Glomerular visceral epithelial cell (primary cell): ENCODE data around the gene SULT1A2.
"Not testable (repeated sequence)": the region's sequence is repeated elsewhere in the genome, so short reads cannot be mapped to it uniquely, and the experiment has no call there.

Experiments used
- DNase-seq: peaks from one replicate; pipeline ENCODE4 v3.0.0-alpha.2; 2016; ENCODE audit errors: extremely low spot score

Gene SULT1A2

DNA sequence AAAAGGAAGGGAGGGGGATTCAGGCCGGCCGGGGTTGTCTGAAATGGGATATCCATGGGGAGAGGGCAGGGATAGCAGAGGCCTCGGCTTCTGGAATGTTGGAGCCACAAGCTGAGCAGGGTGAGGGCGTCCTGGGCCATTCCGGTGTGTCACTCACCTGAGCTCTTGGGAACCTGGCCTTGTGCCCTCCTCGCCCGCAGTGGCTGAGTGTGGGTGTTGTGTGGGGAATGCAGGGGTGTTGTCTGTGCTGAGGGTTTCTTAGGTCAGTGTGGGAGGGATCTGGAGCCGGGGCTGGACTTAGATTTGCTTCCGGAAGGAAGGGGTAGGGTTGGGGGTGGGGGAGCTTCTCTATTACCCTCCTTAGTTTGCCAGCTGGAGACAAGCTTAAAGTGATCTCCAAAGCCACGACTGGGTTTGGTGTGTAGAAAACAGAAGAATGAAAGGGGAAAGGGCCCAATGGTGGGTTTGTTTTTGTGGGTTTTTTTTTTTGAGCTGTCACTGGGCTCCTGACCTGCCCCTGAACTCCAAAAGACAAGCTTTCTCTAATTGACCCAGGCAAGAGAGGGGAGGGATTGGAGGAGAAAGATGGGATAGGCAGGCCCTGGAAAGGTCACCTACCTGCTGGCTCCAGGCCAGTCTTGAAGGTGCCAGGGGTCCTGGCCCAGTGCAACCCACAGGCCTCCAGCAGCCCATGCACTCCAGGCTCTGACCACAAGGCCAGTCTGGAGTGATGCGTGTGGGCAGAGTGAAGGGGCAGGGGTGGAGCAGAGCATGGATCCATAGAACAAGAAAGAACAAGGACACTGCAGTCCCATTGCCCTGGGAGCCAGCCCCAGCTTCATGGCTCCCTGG lies at the start of gene SULT1A2:
TSS of gene SULT1A2 (minus strand) at position 211 of the 852 bp plus-strand sequence. CDS start 1,120 bp downstream, outside the sequence.
- DNase-seq = peak; percentile 32

DNA sequence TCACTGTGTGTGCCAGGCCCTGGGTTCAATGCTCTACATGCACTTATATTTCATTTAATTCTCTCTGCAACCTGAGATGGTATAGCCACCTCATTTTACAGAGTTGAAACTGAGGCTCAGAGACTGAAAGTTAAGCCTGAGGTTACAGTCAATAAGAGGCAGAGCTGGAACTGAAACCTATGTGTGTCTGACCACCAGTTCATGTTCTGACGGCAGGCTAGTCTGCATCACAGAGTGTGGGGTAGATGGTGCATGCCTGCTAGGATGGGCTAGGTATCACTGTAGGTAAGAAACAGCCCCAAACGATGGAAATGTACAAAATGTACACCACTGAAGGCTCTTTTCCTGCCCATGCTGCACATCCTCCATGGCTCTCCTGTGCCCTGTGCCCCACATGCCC lies 43.1 kb upstream of the SULT1A2 start:
- not testable (repeated sequence) for DNase-seq

DNA sequence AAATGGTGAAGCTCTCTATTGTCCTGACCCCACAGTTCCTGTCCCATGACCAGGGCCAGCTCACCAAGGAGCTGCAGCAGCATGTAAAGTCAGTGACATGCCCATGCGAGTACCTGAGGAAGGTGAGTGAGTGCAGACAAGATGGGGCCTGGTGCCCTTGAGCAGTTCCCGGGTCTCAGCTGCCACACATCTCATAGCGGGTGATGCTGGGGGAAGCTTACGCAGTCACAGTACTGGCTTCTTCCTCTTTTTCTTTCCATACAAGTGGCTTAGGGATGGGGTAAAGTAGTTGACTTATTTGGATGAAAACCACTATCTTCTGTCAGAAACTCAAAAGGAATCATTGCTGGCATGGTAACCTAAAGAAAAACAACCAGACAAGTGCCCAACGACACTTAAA lies 41.5 kb upstream of the SULT1A2 start:
- not testable (repeated sequence) for DNase-seq

DNA sequence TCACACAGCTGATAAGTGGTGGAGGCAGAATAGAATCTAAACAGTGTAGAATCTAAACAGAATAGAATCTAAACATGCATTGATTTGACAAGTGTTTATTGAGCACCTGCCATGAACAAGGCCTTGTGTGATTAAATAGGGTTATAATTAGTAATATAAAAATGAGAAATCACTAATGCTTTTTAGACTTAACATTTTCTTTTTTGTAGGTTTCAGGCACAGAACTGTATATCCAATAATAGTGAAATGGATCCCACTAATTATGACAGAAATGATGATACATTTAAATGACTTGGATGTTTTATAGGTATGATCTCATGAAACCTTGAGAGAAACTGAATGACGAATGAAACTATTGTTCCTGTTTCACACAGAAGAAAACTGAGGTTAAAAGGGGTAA lies 40.9 kb upstream of the SULT1A2 start, which contains the start of gene NPIPB8:
TSS of gene NPIPB8 (plus strand) at position 301 of the 400 bp plus-strand sequence. CDS start 296 bp downstream, outside the sequence.
- DNase-seq = not testable (repeated sequence)

DNA sequence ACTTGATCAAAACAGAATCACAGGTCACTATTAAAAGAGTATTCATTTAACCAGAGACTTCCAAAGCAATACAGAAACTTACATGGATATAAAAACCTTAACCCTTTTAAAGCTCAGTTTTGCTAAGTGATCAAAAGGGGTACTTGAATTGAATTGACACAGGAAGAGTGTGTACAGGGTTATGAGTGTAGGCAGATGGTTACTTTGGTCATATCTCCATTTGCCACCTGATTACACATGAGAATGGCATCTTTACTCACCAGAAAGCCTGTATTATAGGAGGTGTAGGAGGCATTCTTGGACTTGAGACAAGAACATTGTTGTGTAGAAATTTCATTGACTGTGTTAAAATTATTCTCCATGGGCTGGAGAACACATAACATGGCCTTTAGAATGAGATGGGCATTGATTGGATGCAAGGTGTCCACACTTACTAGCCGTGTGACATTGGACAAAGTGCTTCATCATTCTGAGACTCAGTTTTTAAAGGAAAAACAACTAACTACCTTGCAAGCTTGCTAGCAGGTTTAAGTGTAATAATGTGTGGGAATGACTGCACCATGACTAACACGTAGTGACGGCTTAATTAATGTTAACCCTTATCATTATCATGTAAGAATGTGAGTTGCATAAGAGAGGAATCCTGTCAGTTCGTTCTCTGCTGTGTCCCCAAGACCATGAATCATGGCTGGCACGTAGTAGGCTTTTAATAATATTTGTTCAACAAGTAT lies 39.4 kb upstream of the SULT1A2 start:
- DNase-seq = peak; percentile 41

DNA sequence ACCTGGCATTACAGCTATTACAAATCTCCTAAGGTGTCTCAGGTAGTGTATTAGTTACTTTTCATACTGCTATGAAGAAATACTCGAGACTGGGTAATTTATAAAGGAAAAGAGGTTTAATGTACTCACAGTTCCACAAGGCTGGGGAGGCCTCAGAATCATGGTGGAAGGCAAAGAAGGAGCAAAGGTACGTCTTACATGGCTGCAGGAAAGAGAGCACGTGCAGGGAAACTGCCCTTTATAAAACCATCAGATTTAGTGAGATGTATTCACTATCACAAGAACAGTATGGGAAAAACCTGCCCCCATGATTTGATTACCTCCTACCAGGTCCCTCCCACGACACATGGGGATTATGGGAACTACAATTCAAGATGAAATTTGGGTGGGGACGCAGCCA lies 34.1 kb upstream of the SULT1A2 start:
- not testable (repeated sequence) for DNase-seq

DNA sequence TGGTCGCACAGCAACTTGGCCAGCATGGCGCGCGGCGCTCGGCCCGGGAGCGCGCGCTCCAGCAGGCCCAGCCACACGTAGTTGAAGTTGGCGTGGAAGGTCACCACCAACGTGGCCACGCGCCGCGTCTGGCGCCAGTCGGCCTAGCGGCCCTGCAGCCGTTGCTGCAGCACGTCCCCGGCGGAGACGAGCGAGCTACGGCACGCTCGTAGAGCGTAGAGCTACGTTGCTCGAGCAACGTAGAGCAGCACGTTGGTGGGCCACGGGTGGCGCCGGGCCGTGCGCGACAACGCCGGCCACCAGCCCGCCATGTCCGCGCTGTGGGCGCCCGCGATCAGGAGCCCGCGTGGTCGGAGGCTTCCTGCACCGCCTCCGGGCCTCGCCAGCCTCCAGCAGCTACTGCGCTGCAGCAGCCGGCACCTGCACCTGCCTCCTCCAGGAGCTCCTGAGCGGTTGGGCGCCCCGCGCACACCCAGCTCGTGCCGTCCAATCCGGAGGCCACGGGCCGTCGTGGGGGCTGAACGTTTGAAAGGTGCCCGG lies 26.4 kb upstream of the SULT1A2 start:
- no peak for DNase-seq

DNA sequence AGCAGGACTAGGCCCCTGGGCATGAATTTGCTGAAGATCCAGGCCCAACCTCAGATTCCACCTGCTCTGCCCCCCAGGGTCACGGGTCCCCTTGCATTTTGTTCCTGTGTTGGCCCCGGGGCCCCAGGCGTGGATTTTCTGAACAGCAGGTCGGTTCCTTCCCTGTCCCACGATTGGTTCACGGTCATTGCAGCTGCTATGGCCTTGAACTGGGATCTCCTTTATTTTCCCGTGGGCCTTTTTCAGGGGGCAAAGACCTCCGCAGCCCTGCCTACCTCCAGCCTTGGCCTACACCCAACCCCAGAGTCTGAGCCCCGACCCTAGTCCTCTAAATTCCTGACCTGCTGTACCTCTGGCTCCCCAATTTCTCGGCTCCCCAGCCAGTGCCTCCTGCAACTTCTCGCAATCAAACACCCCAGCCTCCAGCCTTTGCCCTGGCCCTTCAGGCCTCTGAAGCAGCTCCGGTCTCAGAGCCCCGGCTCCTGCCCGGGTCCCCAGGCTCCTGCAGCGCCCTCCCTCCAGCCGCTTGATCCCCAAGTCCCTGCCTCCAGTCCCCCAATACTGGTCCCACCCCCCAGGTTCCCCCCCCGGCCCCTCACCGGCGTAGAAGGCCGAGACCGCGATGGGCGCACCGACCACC lies 25.8 kb upstream of the SULT1A2 start:
- not testable (repeated sequence) for DNase-seq

DNA sequence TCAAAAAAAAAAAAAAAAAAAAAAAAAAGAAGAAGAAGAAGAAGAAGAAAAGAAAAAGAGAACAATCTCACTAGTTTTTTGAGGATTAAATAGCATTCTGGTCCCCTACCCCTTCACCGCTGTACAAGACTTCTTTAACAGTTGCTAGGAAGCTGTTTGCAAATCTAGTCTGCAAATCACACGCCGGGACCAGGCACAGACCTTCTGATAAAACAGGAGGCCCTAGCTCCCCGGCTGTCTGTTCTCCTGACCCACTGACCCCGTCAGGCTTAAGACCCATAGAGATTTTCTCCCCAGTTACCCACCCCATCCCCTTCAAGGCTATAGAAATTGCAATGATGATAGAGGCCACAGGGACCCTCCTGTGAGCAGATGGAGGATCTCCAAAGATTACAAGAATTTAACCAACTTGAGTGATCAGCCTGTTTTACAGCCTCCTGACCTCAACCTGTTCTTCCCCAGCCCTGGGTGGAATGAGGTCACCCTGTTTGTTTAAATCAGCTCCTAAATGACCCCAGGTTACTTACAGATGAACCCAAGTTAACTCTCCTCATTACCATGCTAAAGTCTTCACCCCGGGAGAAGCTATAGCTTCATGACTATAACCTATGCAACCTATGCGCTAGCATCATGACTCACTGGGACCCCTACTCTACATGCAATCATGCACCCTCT lies 24.8 kb upstream of the SULT1A2 start:
- no peak for DNase-seq

DNA sequence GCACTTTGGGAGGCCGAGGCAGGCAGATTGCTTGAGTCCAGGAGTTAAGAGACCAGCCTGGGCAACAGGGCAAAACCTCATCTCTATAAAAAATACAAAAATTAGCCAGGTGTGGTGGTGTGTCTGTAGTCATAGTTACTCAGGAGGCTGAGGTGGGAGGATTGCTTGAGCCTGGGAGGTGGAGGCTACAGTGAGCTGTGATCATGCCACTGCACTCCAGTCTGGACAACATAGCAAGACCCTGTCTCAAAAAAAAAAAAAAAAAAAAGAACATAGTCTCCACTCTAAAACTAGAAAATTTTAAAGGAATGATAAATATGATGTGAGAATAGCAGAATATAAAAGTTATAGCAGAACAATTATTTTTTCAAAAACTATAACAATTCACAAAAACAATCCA lies 23.5 kb upstream of the SULT1A2 start:
- not testable (repeated sequence) for DNase-seq

DNA sequence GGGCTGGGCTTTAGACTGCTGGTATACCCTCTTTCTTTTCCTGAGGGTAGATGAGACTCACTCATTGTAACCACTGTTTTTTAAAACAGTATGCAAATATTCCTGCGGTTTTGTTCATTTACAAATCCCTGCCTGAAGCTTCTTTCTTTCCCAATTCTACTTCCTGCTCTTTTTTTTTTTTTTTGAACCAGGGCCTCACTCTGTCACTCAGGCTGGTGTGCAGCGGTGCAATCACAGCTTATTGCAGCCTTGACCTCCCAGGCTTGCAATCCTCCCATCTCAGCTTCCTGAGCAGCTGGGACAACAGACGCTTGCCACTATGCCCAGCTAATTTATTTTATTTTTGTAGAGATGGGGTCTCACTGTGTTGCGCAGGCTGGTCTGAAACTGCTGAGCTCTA lies 21.0 kb upstream of the SULT1A2 start:
- DNase-seq = peak; percentile 53

DNA sequence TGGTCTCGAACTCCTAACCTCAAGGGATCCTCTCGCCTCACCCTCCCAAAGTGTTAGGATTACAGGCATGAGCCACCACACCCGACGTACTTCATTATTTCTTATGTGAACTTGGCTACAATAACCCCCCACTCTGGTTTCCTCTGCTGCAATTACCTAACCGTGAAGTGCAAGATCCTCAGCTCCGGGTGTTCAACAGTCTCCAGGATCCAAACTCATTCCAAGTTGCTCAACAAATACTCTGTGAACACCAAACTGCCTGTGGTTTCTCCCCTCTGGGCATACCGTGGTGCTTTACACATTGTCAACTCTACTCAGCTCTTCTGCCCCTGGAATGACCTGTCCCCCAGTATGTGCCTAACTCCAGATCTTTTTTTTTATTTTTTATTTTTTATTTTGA lies 19.8 kb upstream of the SULT1A2 start:
- no peak for DNase-seq

DNA sequence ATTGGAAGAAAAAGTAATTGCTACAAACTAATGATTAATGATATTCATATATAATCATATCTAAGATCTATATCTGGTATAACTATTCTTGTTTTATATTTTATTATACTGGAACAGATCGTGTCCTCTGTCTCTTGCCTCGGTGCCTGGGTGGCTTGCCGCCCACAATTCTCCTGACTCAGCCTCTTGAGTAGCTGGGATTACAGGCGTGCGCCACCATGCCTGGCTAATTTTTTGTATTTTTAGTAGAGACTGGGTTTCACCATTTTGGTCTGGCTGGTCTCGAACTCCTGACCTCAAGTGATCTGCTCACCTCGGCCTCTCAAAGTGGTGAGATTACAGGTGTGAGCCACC lies 19.4 kb upstream of the SULT1A2 start:
- not testable (repeated sequence) for DNase-seq

DNA sequence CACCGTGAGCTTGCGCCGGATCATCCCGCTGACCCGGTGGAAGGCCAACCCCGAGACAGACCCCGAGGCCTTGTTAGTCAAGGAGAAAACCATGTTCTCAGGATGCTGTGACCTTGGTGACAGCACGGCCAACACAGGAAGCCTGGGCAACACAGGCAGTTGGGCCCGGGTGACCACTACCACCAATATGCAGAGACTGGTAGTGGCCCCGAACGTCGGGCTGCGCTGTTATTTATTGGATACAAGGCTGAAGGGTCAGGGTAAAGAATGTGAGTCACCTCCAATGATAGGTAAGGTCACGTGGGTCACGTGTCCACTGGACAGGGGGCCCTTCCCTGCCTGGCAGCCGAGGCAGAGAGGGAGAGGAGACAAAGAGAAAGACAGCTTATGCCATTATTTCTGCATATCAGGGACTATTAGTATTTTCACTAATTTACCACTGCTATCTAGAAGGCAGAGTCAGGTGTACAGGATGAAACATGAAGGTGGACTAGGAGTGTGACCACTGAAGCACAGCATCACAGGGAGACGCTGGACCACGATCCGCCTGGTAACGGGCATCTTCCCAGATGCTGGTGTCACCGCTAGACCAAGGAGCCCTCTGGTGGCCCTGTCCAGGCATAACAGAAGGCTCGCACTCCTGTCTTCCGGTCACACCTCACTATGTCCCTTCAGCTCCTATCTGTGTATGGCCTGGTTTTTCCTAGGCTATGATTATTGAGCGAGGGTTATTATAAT lies 18.8 kb upstream of the SULT1A2 start:
- peak; percentile 23 for DNase-seq

DNA sequence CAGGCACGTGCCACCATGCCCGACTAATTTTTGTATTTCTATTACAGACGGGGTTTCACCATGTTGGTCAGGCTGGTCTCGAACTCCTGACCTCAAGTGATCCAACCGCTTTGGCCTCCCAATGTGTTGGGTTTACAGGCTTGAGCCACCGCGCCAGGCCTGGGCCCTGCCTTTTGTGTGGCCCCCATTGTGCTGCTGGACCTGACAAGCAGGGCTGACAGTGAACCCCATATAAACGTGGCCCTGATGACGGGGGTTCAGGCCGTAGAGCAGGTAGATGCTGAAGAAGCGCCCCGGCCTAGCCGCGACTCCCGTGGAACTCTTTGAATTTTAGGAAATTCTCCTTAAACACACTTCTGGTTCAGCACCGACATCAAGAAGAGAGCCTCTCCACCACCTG lies 17.7 kb upstream of the SULT1A2 start:
- DNase-seq = not testable (repeated sequence)

DNA sequence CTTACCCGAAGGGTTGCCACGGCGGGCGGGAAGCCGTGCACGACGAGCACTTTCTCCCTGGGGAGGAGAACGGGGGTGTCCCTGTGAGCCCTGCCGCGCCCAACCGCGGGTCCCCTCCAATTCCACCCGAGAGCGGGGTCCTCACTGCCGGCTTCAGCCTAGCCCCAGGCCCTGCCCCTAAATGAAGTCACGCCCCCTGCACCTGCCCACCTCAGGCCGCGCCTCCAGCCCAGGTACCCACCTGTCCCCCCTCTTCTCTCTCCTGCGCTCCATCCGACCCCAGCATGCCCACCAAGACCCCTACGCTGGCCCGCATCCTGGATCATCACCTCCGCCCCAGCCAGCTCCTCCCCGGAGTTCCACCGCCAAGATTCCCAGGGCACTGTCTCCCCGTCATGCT lies 17.1 kb upstream of the SULT1A2 start:
- DNase-seq = not testable (repeated sequence)

DNA sequence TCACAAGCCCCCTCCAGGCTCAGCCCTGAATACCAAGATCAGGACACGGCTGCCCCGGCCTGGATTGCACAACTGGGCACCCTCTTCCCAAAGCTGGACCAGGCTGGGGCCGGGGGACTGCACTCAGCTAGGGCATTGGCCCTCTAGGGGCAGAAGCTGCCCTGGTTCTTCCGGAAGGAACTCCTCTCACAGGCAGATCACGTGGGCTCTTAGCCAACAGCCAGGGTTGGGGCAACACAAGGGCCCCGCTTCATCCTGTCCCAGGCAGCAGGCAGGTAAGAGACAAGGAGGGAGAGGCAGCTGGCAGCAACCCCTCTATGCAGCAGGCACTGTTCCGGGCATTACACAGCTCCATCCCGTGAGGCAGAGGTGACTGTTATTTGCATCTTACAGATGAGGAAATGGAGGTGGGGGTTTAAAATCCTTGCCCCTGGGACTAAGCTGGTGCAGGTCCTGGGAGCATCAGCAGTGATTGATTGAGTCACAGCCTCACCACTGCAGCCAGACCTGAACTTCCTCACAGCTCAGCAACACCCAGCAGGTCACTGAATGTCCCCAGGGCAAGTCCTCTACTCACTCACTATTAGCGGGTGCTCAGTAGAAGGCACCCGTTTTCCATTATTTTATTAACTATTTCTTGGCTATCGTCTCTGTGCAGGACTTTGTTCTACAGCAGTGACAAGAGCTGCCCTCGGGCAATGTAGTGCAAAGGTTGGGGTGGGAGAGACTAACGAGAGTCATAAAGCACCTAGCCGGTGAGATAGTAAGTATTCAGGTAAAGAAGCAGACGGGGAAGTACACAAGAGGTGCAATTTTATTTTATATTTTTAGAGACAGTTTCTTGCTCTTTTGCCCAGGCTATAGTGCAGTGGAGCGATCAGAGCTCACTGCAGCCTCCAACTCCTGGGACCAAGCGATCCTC lies 15.8 kb upstream of the SULT1A2 start:
- not testable (repeated sequence) for DNase-seq

DNA sequence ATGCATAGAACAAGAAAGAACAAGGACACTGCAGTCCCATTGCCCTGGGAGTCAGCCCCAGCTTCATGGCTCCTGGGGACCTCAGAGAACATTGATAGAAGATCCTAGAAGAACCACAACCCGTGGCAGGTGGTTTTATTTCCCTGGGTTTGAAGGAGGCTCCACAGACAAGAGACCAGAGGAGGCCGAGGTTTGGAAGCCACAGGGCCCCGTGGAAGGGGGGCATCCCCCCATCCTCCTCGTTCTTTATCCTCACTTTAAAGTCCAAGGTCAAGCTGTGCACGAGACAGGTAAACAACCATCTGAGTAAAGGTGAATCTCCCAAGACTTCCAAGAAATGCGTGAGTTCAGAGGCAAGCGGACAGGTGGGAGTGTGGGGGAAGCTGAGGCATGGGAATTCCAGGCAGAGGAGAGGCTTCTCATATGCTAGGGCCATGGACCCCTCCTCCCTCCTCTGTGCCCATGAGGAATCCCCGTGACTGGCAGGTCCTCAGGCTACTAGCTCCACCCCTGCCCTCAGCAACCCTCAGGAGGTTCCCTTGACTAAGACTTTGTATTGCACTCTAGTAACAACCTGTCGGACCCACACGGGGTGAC lies 13.8 kb upstream of the SULT1A2 start:
- DNase-seq = no peak
